ENCODE measurements around the gene CARD8.

GRCh38 chr19:48196933-48197665, 58.6 kb downstream of the CARD8 start:
- TF ChIP-seq POLR2A (IDR thresholded peaks at IDR 0.05; ENCODE audit: control extremely low read depth in 1 of 2, low read depth in 2 of 2, low read length in 2 of 2) (no peak), YY1 (IDR thresholded peaks at IDR 0.05; ENCODE audit: low read depth, low read length) (no peak), CTCF (IDR thresholded peaks at IDR 0.05; ENCODE audit: control extremely low read depth in 1 of 3, insufficient read depth in 1 of 3, low read depth in 1 of 3, low read length in 3 of 3) (no peak), POLR2AphosphoS5 (IDR thresholded peaks at IDR 0.05; ENCODE audit: low read depth, low read length) (no peak), MAX (IDR thresholded peaks at IDR 0.05) (no peak), ZNF274 (IDR thresholded peaks at IDR 0.05; ENCODE audit: borderline replicate concordance, extremely low read depth, low read length) (no peak), EGR1 (IDR thresholded peaks at IDR 0.05; ENCODE audit: borderline replicate concordance, low read depth, low read length) (no peak), CREB1 (IDR thresholded peaks at IDR 0.05) (no peak), HDAC2 (IDR thresholded peaks at IDR 0.05; ENCODE audit: borderline replicate concordance in 1 of 2, low read depth in 2 of 2, low read length in 2 of 2) (no peak)

All from H1 (cell line).